Measurements from ENCODE around the gene UNC5A.

DNA sequence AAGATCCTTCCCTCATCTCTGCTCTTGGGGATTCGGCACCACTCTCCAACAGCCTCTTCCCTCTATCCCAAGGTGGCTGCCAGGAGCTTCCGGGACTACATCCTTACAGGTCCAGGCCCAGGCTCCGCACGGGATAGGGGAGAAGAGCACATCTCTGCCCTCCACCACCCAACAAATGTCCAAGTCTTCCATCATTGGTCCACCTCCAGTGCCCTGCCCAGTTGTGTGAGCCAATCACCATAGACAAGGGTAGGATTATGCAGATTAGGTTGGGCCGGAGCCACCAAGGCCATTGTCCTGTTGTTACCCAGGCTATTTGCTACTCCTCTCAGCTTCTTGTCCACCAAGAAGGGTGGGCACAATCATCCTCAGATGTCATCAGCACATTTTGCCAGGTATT is 9.1 kb downstream of the UNC5A start:
- TF ChIP-seq EP300 (IDR thresholded peaks at IDR 0.05; ENCODE audit: borderline replicate concordance in 1 of 2, control insufficient read depth in 1 of 2, low read depth in 2 of 2, low read length in 2 of 2) (no peak), RBBP5 (conservative IDR thresholded peaks at IDR 0.05) (no peak), YY1 (IDR thresholded peaks at IDR 0.05; ENCODE audit: low read depth, low read length) (no peak), CEBPB (IDR thresholded peaks at IDR 0.05; ENCODE audit: borderline replicate concordance in 1 of 2, low read depth in 2 of 2, low read length in 2 of 2) (no peak), SIN3A (IDR thresholded peaks at IDR 0.05; ENCODE audit: low read depth, low read length) (no peak), POU2F2 (IDR thresholded peaks at IDR 0.05; ENCODE audit: borderline replicate concordance, low read depth, low read length) (no peak), ZNF274 (IDR thresholded peaks at IDR 0.05; ENCODE audit: insufficient read depth, insufficient read length) (no peak), MYC (IDR thresholded peaks at IDR 0.05; ENCODE audit: insufficient read depth, insufficient read length, insufficient replicate concordance, low read length, severe bottlenecking) (no peak), JUNB (IDR thresholded peaks at IDR 0.05) (no peak), YBX1 (IDR thresholded peaks at IDR 0.05) (no peak)
- TF ChIP-seq, protein P1, sequence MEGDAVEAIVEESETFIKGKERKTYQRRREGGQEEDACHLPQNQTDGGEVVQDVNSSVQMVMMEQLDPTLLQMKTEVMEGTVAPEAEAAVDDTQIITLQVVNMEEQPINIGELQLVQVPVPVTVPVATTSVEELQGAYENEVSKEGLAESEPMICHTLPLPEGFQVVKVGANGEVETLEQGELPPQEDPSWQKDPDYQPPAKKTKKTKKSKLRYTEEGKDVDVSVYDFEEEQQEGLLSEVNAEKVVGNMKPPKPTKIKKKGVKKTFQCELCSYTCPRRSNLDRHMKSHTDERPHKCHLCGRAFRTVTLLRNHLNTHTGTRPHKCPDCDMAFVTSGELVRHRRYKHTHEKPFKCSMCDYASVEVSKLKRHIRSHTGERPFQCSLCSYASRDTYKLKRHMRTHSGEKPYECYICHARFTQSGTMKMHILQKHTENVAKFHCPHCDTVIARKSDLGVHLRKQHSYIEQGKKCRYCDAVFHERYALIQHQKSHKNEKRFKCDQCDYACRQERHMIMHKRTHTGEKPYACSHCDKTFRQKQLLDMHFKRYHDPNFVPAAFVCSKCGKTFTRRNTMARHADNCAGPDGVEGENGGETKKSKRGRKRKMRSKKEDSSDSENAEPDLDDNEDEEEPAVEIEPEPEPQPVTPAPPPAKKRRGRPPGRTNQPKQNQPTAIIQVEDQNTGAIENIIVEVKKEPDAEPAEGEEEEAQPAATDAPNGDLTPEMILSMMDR (IDR thresholded peaks at IDR 0.05 in 2 of 3, conservative IDR thresholded peaks at IDR 0.05 in 1 of 3; ENCODE audit: control insufficient read depth in 2 of 3, extremely low read depth in 1 of 3, insufficient read depth in 1 of 3, low read depth in 3 of 3, low read length in 3 of 3) = no peak
- TF ChIP-seq, protein P2, sequence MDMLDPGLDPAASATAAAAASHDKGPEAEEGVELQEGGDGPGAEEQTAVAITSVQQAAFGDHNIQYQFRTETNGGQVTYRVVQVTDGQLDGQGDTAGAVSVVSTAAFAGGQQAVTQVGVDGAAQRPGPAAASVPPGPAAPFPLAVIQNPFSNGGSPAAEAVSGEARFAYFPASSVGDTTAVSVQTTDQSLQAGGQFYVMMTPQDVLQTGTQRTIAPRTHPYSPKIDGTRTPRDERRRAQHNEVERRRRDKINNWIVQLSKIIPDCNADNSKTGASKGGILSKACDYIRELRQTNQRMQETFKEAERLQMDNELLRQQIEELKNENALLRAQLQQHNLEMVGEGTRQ (IDR thresholded peaks at IDR 0.05; ENCODE audit: borderline replicate concordance, low read depth, low read length) = no peak

All from GM12878 (cell line).